HG03108 (cell line): ENCODE measurements around the gene RMND5A.
A peak's percentile ranks its signal among the peaks of the same experiment; 100 is the strongest.

Experiments
- ATAC-seq: cut with Tn5 transposase; IDR thresholded peaks from one replicate; pipeline ENCODE4 v1.9.1; 2021; ENCODE audit warnings: moderate library complexity; ENCODE audit not compliant: unreplicated experiment

Gene RMND5A

DNA sequence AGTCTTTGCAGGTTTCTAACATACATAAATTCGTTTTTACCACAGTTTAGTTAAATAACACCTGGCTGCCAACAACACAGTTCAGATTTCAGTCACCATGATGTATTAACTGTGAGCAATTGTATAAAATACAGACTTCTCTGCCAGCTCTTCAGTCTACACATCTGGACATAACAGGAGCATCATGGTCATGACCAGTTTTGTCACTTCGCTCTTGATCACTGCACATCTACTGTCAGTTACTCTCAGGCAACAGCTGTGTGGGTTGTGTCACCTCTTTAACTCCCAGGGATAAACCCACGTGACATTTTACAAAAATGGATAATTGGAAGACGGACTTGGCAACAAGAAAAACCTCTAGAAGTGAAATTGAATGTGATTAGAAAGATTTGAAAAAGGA lies 40.3 kb downstream of the RMND5A start:
- no peak for ATAC-seq

- ATAC-seq = no peak
Measured at GRCh38 chr2:86764661-86765309, 44.7 kb downstream of the RMND5A start.

GRCh38 chr2:86765310-86765695 lies 45.2 kb downstream of the RMND5A start:
- no peak for ATAC-seq

DNA sequence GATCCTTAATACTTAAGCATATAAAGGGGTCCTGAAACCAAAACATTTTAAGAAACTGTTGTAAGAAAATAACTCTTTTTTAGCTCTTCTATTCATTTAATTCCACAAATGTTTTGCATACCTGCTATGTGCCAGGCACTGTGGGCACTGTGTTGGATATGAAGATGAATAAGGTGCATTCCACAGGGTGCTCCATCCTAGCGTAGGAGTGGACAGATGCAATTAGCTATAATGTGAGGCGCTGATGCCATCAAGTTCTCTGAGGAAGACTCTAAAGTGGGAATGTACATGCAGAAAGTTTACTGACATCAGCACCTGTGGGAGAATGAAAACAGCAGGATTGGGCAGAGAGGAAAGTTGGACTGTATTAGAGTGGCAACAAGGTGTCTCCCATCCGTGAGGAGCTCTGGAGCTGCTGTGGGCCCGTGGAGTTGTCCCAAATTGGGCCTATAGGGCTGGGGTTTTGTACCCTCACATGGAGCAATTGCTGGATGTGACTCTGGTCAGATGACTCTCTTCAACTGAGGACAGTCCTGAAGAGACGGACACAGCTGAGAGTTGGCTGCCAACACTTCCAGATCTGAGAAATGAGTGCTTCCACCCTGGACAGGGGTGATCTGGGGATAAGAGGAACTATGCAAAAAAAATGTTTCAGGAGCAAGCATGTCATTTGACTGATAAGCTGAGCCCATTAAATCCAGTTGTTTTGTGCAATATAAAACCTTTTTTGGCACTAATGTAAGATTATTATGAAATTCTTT lies 48.3 kb downstream of the RMND5A start:
- ATAC-seq = no peak

GRCh38 chr2:86769838-86770237 lies 49.7 kb downstream of the RMND5A start:
- no peak for ATAC-seq

DNA sequence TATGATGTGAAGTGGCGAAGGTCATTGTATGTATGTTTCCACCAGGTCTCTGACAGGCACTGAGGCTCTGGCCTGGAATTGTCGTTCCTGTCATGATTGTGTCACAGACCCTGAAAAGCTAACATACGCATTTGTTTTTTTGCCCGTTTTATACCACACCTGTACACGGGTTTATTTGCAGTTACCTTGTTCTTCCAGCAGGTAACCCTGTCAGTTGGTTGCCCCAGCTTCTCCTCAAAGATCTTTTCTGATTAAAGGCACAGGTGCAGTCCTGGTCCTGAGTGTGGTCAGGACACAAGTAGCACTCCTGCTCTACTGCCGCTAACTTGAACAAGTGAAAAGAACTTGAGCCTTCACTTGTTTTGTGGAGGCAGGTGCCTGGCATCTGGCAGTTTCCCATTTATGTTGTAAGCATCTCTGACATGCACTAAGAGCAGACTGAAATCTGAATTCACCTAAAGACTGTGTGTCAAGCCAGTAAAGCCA lies 50.8 kb downstream of the RMND5A start:
- no peak for ATAC-seq

DNA sequence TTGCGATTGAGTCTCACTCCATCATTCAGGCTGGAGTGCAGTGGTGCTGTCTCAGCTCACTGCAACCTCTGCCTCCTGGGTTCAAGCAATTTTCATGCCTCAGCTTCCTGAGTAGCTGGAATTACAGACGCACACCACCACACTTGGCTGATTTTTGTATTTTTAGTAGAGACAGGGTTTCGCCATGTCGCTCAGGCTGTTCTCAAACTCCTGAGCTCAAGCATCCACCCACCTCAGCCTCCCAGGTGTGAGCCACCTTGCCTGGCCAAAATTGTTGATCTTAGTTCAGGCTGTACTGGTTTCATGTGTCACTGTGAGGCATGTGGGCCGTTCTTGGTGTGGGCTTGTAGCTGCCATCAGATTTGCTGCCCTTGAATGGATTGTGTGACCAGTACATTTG lies 52.5 kb downstream of the RMND5A start:
- ATAC-seq = no peak

DNA sequence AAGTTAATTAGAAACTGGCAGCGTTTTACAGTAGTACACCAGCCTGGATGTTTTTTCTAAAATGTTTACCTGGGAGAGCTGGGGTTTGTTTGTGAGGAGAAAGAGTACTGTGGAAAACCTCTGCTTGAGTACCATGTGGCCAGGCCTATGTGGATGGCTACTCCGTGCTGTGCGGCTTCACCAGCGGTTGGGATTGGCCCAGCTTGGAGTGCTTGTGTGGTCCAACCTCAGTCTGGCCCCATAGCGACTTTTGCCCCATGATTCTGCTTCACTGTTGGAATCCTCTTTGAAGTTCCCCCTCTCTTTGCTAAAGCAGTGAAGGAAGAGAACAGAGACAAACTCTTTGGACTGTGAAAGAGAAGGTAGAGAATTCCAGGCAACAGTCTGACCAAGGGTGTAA lies 54.8 kb downstream of the RMND5A start:
- ATAC-seq = no peak

DNA sequence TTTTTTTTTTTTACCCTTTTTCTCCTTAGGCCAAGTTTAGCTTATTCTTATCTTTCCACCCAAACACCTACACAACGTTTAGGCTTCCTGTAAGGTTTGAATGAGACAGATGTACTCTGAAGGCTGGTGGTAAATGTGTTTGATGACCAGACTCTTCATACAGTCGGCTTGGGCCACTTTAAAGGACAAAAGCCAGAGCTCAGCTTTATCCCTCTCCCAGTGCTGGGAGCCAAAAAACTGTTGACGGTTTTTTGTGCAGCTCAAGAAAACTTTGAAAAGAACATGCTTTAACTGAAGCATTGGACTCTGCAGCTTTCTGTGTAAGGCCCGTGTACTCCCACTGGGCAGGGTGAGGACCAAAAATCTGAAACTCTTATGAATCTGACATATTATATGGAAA lies 55.2 kb downstream of the RMND5A start:
- no peak for ATAC-seq

DNA sequence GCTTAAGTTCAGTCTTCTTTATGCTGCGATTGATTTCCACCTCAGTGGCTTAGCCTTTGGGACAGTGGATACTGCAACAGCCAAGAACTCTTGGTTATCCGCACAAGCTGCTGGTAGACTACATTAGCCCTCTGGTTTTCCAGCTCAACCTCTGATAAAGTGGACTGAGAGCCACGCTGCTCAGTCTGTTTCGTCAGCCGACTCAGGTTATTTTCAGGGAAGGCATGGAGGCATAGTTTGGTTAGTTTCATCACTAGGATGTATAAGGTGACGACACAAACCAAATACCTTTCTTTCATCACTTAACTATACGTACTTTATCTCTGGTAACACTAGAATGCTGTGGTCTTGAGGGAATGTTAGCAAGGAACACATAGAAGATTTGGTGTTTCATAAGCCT lies 56.4 kb downstream of the RMND5A start:
- no peak for ATAC-seq

DNA sequence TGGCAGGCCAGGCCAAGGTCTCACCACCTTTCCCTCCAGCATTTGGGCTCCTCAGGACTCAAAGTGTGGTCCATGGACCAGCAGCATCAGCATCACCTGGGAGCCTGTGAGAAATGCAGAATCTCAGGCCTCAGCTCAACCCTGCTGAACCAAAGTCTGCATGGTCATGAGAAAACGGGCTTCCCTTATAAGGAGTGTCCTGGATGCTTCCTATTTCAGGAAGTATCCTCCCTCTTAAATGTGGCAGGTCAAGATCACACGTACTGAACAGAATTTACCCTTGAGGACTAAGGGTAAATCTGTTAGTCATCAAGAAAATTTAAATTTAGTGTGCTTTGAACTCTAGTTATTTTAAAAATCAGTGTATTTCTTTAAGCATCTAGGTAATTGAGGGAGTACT lies 58.9 kb downstream of the RMND5A start:
- no peak for ATAC-seq

DNA sequence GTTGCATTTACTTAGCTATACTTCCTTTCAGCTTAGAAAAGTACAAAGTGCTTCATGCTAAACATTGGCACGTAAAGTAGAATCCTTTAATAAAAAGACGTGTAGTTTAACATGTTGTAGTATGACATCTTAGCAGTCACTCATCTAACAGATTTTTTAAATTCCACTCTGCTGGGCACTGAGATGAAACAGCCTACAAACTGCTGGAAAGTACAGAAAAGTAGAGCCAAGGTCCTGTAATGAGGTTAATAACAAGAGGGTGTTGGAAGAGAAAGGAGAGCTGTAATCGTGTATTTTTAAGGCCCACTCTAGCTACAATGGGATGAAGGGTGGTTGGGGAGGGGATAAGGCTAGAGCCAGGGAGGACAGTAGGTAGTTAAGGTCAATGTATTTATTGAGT lies 59.9 kb downstream of the RMND5A start:
- no peak for ATAC-seq

DNA sequence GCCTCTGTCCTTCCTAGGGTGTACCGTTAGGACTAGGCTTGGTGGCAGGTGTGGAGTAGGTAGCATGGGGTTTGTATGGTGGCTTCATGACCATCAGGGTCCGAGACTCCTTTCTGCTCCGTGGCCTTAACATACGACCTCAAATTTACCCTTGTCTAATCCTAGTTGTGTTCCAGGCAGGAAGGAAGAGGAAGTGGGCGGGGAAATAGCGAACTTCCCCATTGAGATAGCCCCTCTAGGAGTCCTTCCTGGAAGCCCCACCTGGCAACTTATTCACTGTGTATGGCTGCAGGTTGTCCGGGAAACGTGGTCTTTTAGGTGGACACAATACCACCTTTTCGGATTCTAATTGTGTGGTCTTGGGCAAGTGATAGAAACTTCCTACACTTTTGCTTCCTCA lies 61.3 kb downstream of the RMND5A start:
- ATAC-seq = no peak

DNA sequence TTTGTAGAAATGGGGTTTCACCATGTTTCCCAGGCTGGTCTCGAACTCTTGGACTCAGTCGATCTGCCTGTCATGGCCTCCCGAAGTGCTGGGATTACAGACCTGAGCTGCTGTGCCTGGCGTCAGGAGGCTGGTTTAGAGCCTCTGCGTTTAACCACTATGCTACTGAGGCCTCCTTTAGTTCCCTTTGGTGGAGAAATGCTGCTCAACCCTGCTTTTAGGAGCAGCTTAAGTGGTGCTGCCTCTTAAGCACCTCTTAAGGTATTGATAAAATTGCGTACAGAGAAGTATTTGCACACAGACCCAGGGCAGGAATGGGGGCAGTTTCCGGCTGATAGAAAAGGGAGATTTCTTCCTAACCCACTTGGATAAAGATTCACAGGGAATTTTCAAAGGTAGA lies 62.7 kb downstream of the RMND5A start:
- no peak for ATAC-seq

DNA sequence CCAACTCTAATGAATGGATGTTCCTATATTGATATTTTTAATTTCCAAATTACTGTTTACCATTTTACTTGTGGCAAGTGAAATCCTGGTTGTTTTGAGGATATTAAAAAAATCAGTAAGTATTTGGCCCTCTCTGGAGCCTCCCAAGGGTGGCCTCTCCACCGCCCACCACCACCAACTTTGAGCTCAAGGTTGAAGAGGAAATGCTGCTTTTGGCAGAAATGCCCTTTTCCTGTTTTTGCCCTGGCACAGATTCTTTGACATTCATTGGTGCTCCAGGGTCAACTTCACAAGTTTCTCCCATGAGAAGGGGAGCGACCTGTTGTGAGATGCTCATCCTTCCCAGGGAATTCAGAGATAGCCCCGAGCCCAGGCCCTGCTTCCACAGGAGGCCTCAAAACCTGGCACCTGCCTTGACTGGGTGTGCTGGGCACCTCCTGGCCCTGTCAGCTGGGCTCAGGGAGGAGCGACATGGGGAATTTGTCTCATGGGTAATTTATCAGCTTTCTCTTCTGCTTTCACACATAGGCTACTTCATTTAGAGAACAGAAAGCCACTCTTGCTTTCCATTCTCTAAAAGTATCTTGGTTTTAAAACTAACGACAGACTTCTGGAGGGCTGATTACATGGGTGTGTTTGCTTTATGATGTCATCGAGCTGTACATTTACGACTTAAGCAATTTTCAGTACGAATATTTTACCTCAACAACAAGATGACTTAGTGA lies 63.7 kb downstream of the RMND5A start:
- ATAC-seq = peak; percentile 97

DNA sequence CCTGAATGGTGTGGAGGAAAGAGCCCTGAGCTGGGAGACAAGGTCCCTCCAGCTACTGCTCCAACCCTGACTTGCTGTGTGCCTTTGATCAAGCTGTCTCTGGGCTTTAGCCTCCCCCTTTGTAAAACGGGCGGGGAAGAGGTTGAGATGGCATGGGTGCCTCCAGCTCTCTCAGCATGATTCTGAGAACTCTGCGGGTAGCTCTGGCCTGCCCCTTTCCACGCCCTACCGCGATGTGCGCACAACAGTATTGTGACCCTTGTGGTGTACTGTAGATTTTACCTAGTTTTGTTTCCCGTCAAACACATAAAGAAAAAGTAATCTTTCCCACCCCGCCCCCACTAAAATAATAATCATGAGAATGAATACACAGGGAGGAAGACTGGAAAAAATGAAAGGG lies 65.4 kb downstream of the RMND5A start:
- no peak for ATAC-seq

DNA sequence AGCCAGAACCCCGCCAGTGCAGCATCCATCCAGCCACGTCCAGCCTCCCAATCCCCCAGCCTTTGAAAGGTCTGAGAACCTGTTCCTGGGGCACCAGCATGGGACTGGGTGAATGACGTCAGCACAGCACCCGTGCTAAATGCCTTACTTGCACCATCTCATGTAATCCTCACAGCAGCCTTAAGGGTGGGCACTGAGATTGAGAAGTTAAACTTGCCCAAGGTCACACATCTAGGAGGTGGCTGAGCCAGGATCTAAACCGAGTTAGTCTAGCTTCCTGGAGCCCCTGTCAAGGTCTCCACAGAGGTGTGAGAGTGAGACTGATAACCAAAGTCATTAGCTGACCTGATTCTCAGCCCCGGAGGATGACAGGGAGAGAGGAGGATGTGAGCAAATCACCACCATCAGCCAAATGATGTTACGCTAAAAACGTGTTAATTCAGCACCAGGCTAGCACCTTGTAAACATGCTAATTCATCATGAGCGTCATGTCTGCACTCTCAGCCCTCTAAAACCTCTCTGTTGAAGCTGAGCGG lies 66.0 kb downstream of the RMND5A start:
- no peak for ATAC-seq

GRCh38 chr2:86787736-86788135 lies 67.6 kb downstream of the RMND5A start:
- no peak for ATAC-seq

DNA sequence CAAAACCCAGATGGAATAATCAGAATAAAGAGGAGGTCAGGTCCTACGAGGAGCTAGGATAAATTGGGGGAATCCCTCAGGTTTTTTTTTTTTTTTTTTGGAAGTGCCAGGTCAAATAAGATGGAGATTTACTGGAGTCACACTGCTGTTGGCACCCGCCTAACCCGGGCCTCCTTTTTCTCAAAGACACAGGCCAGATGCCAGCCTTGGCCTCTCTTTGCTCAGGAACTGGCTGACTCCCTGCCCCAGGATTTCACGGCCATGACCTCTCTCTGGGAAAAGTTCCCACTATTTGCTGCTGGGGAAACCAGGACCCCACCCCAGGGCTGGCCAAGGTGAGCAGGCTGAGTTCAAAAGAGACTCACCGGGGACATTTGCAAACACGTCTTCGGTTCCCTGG lies 68.1 kb downstream of the RMND5A start:
- ATAC-seq = no peak

GRCh38 chr2:86788881-86789686 lies 69.0 kb downstream of the RMND5A start:
- no peak for ATAC-seq

DNA sequence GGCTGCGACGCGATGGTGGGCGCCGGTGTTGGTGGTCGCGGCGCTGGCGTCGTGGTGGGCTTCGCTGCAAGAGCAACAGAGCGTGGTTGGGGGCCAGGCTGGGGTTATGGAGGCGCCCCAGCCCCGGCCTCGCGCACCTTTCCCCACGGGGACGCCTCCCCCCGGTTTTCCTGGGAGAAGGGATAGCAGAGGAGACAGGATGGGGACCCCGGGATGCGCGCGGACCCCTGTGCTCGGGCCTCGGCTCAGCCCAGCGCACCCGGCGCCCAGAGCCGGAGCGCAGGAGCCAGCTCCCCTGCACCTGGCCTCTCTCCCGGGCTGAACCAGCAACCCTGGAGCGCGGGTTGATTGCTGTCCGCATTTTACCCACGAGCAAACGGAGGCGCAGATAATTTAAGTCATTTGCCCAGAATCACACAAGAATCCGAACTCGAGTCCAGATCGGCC lies 69.6 kb downstream of the RMND5A start:
- ATAC-seq = no peak
